WTC11 (cell line): ENCODE results near the gene TRIP12. TPM values are rescaled to one million over a fixed set of nuclear protein-coding genes. Genes with fewer than 3 reads are reported as not detected.

Experiments used
- ATAC-seq: fragments of 200-7000 bp; cut with Tn5 transposase; 2 replicates; pipeline ENCODE4 v1.10.0; 2021; ENCODE audit warnings: mild to moderate bottlenecking, moderate library complexity
- CTCF ChIA-PET: fragments of 300-600 bp; sonication (Branson Sonifier 250); formaldehyde crosslinking; loops from one replicate; lab custom pipeline; 2021; ENCODE audit warnings: antibody characterized with exemption; lab: Charles Lee
- POLR2A ChIA-PET: fragments of 350-600 bp; sonication (Branson Sonifier 250); formaldehyde crosslinking; loops from one replicate; lab custom pipeline; 2021; ENCODE audit warnings: antibody characterized with exemption; lab: Charles Lee
- DNase-seq: peaks from one replicate; pipeline ENCODE4 v3.0.0; 2021; ENCODE audit warnings: low spot score
- H3K27ac Mint-ChIP-seq: 2 replicates; pipeline ENCODE4 v1.8.0; 2021; ENCODE audit warnings: mixed read lengths
- H3K27me3 Mint-ChIP-seq: 2 replicates; pipeline ENCODE4 v1.8.0; 2021; ENCODE audit warnings: low read depth, mild to moderate bottlenecking, moderate library complexity, mixed read lengths
- H3K36me3 Mint-ChIP-seq: 2 replicates; pipeline ENCODE4 v1.8.0; 2021; ENCODE audit warnings: mixed read lengths
- H3K4me1 Mint-ChIP-seq: 2 replicates; pipeline ENCODE4 v1.8.0; 2022; ENCODE audit warnings: mixed read lengths
- H3K4me3 Mint-ChIP-seq: 2 replicates; pipeline ENCODE4 v1.8.0; 2021; ENCODE audit warnings: mild to moderate bottlenecking, moderate library complexity, mixed read lengths
- H3K9me3 Mint-ChIP-seq: 2 replicates; pipeline ENCODE4 v1.8.0; 2021; ENCODE audit warnings: mixed read lengths
- CDX4 ChIP-seq: fragments of 250-450 bp; sonication (Bioruptor Pico); IDR thresholded peaks from 2 replicates; pipeline ENCODE4 v1.9.0; 2021; ENCODE audit warnings: moderate library complexity, mild to moderate bottlenecking, inconsistent platforms, borderline replicate concordance
- CREB1 ChIP-seq: sonication (generic); formaldehyde crosslinking; IDR thresholded peaks from 2 replicates; pipeline ENCODE4 v1.8.0; 2023; ENCODE audit warnings: mild to moderate bottlenecking, missing genetic modification reagents
- CREM ChIP-seq: sonication (generic); formaldehyde crosslinking; IDR thresholded peaks from 2 replicates; pipeline ENCODE4 v1.8.1; 2022; ENCODE audit warnings: mild to moderate bottlenecking, missing genetic modification reagents, moderate library complexity
- ETV6 ChIP-seq: sonication (generic); formaldehyde crosslinking; IDR thresholded peaks from 2 replicates; pipeline ENCODE4 v1.8.1; 2022; ENCODE audit warnings: mild to moderate bottlenecking, missing genetic modification reagents
- FOXK1 ChIP-seq: sonication (generic); formaldehyde crosslinking; IDR thresholded peaks from 2 replicates; pipeline ENCODE4 v1.8.0; 2022; ENCODE audit warnings: mild to moderate bottlenecking, moderate library complexity, missing genetic modification reagents
- JAZF1 ChIP-seq: fragments of 250-450 bp; sonication (Bioruptor Pico); IDR thresholded peaks from 2 replicates; pipeline ENCODE4 v1.9.0; 2021; ENCODE audit warnings: moderate library complexity, mild to moderate bottlenecking, inconsistent platforms
- MAX ChIP-seq: sonication (generic); formaldehyde crosslinking; IDR thresholded peaks from 2 replicates; pipeline ENCODE4 v1.8.0; 2022; ENCODE audit warnings: mild to moderate bottlenecking, missing genetic modification reagents
- NR1H2 ChIP-seq: sonication (generic); formaldehyde crosslinking; IDR thresholded peaks from 2 replicates; pipeline ENCODE4 v1.9.0; 2021; ENCODE audit warnings: mild to moderate bottlenecking, moderate library complexity, missing genetic modification reagents
- PRRX2 ChIP-seq: fragments of 250-450 bp; sonication (Bioruptor Pico); IDR thresholded peaks from 2 replicates; pipeline ENCODE4 v1.8.0; 2021; ENCODE audit warnings: mild to moderate bottlenecking
- RELA ChIP-seq: sonication (generic); formaldehyde crosslinking; IDR thresholded peaks from 2 replicates; pipeline ENCODE4 v1.8.1; 2022; ENCODE audit warnings: missing genetic modification reagents, mild to moderate bottlenecking, borderline replicate concordance
- SMAD4 ChIP-seq: sonication (generic); formaldehyde crosslinking; IDR thresholded peaks from 2 replicates; pipeline ENCODE4 v1.8.0; 2022; ENCODE audit warnings: mild to moderate bottlenecking, missing genetic modification reagents
- SOX15 ChIP-seq: fragments of 250-450 bp; sonication (Bioruptor Pico); IDR thresholded peaks from 2 replicates; pipeline ENCODE4 v1.9.0; 2021; ENCODE audit warnings: mild to moderate bottlenecking
- TEAD1 ChIP-seq: sonication (generic); formaldehyde crosslinking; IDR thresholded peaks from 2 replicates; pipeline ENCODE4 v1.8.0; 2022; ENCODE audit warnings: mild to moderate bottlenecking, missing genetic modification reagents
- USF2 ChIP-seq: sonication (generic); formaldehyde crosslinking; IDR thresholded peaks from 2 replicates; pipeline ENCODE4 v1.8.1; 2023; ENCODE audit warnings: mild to moderate bottlenecking, missing genetic modification reagents, moderate library complexity
- ZBTB43 ChIP-seq: sonication (generic); formaldehyde crosslinking; IDR thresholded peaks from 2 replicates; pipeline ENCODE4 v1.8.1; 2023; ENCODE audit warnings: mild to moderate bottlenecking, missing genetic modification reagents
- ZNF121 ChIP-seq: sonication (generic); formaldehyde crosslinking; IDR thresholded peaks from 2 replicates; pipeline ENCODE4 v1.8.0; 2023; ENCODE audit warnings: missing genetic modification reagents
- ZNF671 ChIP-seq: fragments of 250-450 bp; sonication (Bioruptor Pico); IDR thresholded peaks from 2 replicates; pipeline ENCODE4 v1.8.0; 2021; ENCODE audit warnings: mild to moderate bottlenecking
- ZSCAN18 ChIP-seq: fragments of 250-450 bp; sonication (Bioruptor Pico); IDR thresholded peaks from 2 replicates; pipeline ENCODE4 v2.1.2; 2022; ENCODE audit warnings: mild to moderate bottlenecking, moderate library complexity
- total RNA-seq: library from RNA; stranded (reverse); gene quantifications from 3 replicates; pipeline ENCODE4 v1.2.3, GENCODE V29; 2021
- TF ChIP-seq, protein P1 (sequence below): sonication (generic); formaldehyde crosslinking; conservative IDR thresholded peaks from 2 replicates; pipeline ENCODE4 v1.8.1; 2022; ENCODE audit warnings: mild to moderate bottlenecking, missing genetic modification reagents
- TF ChIP-seq, protein P2 (sequence below): sonication (generic); formaldehyde crosslinking; IDR thresholded peaks from 2 replicates; pipeline ENCODE4 v1.8.1; 2022; ENCODE audit warnings: mild to moderate bottlenecking, missing genetic modification reagents, moderate library complexity, borderline replicate concordance
- TF ChIP-seq, protein P3 (sequence below): fragments of 250-450 bp; sonication (Bioruptor Pico); IDR thresholded peaks from 2 replicates; pipeline ENCODE4 v1.9.0; 2021; ENCODE audit warnings: mild to moderate bottlenecking

Gene TRIP12
- total RNA-seq, 1 experiment from 2014 or later = 149 TPM

DNA sequence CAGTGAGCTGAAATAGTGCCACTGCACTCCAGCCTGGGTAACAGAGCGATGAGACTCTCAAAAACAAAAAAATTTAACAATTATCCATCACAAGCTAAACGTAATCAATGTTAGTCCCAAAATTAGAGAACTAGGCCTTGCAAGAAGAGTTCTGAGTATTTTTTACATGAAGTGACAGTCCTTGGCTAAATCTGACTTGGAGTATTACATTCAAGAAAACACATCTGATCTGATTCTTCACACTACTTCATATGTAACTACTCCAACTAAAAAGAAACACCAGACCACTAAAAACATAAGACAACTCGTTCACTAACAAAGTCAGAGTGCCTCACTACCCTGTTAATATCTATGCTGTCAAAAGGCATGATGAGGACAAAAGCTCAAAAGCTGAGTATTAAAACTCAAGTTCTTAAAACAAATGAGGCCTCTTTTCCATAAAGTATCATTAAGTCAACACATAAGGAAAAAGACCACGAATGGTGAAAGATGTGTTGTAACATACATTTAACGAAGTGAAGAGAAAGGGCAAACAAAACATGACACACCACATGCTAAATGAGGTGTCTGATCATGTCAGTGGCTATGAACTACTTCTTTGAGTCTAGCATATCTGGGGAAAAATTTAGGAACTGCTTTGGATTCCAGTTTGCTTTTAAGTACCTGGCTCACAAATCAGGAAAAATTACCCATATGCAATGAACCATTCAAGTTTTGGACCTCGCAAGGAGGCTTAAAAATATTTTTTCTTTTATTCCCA lies 42.4 kb downstream of the TRIP12 start (continued):
- TF ChIP-seq ZSCAN18 (CRISPR knock-in tag) = no peak
- no peak for TF ChIP-seq MAX (CRISPR knock-in tag)
- TF ChIP-seq TEAD1 (CRISPR knock-in tag) = no peak
- TF ChIP-seq ZNF121 = no peak

- no peak overlapping the region for H3K27ac Mint-ChIP-seq
These were observed 46.3 kb downstream of the TRIP12 start for GRCh38 chr2:229875549-229875948.

GRCh38 chr2:229874647-229875046 lies 47.2 kb downstream of the TRIP12 start:
- H3K4me1 Mint-ChIP-seq = peaks cover 4% of the 10 kb centered on the region
- DNase-seq = no peak
- CTCF ChIA-PET = no interaction called here
- H3K9me3 Mint-ChIP-seq = no peaks in the 10 kb centered on the region
- H3K27me3 Mint-ChIP-seq = no peaks in the 10 kb centered on the region
- TF ChIP-seq CDX4 (CRISPR knock-in tag) (no peak), NR1H2 (CRISPR knock-in tag) (no peak), ZNF121 (no peak), ZNF671 (CRISPR knock-in tag) (no peak), RELA (CRISPR knock-in tag) (no peak), SOX15 (CRISPR knock-in tag) (no peak)
- TF ChIP-seq, protein P1, sequence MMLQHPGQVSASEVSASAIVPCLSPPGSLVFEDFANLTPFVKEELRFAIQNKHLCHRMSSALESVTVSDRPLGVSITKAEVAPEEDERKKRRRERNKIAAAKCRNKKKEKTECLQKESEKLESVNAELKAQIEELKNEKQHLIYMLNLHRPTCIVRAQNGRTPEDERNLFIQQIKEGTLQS = no peak
- peak overlapping the region; percentile 30; the same call in 1 of the 2 replicates for H3K27ac Mint-ChIP-seq
- POLR2A ChIA-PET = no interaction called here
- no peak overlapping the region for H3K4me3 Mint-ChIP-seq
- peaks cover 24% of the 10 kb centered on the region for H3K36me3 Mint-ChIP-seq
- ATAC-seq = no peak

More at GRCh38 chr2:229875549-229875948, 46.3 kb downstream of the TRIP12 start:
- H3K27me3 Mint-ChIP-seq = no peaks in the 10 kb centered on the region
- H3K4me1 Mint-ChIP-seq = no peaks in the 10 kb centered on the region
- no peaks in the 10 kb centered on the region for H3K9me3 Mint-ChIP-seq
- no peak for TF ChIP-seq CREM (CRISPR knock-in tag)
- no peak for TF ChIP-seq USF2 (CRISPR knock-in tag)
- no peak for TF ChIP-seq CREB1 (CRISPR knock-in tag)
- TF ChIP-seq SMAD4 = no peak
- TF ChIP-seq ZNF121 = no peak
- TF ChIP-seq JAZF1 (CRISPR knock-in tag) = no peak
- no peak for TF ChIP-seq ZBTB43 (CRISPR knock-in tag)
- no peak for TF ChIP-seq FOXK1
- TF ChIP-seq ETV6 (CRISPR knock-in tag) = no peak
- TF ChIP-seq PRRX2 (CRISPR knock-in tag) = no peak
- TF ChIP-seq, protein P2, sequence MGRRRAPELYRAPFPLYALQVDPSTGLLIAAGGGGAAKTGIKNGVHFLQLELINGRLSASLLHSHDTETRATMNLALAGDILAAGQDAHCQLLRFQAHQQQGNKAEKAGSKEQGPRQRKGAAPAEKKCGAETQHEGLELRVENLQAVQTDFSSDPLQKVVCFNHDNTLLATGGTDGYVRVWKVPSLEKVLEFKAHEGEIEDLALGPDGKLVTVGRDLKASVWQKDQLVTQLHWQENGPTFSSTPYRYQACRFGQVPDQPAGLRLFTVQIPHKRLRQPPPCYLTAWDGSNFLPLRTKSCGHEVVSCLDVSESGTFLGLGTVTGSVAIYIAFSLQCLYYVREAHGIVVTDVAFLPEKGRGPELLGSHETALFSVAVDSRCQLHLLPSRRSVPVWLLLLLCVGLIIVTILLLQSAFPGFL = no peak
- TF ChIP-seq, protein P3, sequence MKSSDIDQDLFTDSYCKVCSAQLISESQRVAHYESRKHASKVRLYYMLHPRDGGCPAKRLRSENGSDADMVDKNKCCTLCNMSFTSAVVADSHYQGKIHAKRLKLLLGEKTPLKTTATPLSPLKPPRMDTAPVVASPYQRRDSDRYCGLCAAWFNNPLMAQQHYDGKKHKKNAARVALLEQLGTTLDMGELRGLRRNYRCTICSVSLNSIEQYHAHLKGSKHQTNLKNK (CRISPR knock-in tag) = no peak
- H3K36me3 Mint-ChIP-seq = peaks cover 27% of the 10 kb centered on the region
- DNase-seq (no peak), ATAC-seq (no peak)
- H3K4me3 Mint-ChIP-seq = no peak overlapping the region
- ChIA-PET POLR2A (no interaction called here), CTCF (interaction anchor here (1.7 kb wide), 1 partner anchor 36 kb away, joined by 4 read pairs; no protein-coding TSS in a partner anchor)
